KOPT-K1 (cell line): Measurements from ENCODE around the gene PLAAT5.
"Not testable (repeated sequence)": the region's sequence is repeated elsewhere in the genome, so short reads cannot be mapped to it uniquely, and the experiment has no call there.

Experiments used
- H3K27ac ChIP-seq: fragments of 200-600 bp; sonication (generic); 2 replicates; pipeline ENCODE4 v1.5.1; 2016; ENCODE audit warnings: antibody characterized with exemption, mild to moderate bottlenecking, low read depth, low read length; ENCODE audit not compliant: poor library complexity, severe bottlenecking
- H3K36me3 ChIP-seq: fragments of 200-600 bp; sonication (generic); 2 replicates; pipeline ENCODE4 v1.5.1; 2017; ENCODE audit warnings: antibody characterized with exemption, mild to moderate bottlenecking, low read length, moderate library complexity; ENCODE audit not compliant: insufficient read depth
- H3K9me3 ChIP-seq: fragments of 200-600 bp; sonication (generic); 2 replicates; pipeline ENCODE4 v1.5.1; 2017; ENCODE audit warnings: antibody characterized with exemption, low read length, mild to moderate bottlenecking; ENCODE audit not compliant: insufficient read depth, poor library complexity, severe bottlenecking

Gene PLAAT5, protein sequence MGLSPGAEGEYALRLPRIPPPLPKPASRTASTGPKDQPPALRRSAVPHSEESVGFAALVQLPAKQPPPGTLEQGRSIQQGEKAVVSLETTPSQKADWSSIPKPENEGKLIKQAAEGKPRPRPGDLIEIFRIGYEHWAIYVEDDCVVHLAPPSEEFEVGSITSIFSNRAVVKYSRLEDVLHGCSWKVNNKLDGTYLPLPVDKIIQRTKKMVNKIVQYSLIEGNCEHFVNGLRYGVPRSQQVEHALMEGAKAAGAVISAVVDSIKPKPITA

DNA sequence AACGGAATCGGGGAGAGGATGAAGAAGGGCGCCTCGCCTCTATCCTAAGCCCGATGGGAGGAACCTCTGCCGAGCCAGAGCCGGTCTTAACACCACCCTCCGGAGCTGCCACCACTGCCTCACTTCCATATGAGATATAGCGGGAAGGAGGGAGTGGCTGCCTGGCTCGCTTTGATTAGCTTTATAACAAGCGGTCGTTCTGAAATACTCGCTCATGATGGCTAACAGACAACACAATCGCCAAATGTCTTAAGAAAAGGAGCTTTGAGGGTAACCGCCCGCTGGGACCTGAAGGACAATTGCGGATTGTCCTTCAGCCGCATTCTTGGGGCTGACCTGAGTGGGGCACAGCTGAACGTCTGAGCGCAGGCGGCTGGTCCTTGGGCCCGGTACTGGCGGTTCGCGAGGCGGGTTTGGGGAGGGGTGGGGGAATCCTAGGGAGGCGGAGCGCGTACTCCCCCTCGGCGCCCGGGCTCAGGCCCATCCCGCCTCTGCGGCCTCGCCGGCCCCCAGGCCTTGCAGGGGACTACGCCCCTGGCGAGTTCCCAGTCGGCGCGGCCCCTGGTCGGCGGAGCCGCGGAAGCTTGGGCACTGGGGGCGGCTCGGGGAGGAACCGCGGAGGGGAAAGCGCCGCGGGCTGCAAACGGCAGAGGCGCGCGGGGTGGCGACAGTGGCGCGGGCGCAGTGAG lies at the start of gene PLAAT5:
Gene PLAAT5, minus strand, starts transcription at position 617 of the 689 bp plus-strand sequence. Its CDS starts 133 bp downstream, at position 484.
- H3K9me3 ChIP-seq = peaks cover 11% of the 10 kb centered on the region
- H3K27ac ChIP-seq = peak within 1 kb of the TSS; percentile 5
- no peaks in the 10 kb centered on the region for H3K36me3 ChIP-seq

GRCh38 chr11:63537293-63538101 lies 46.5 kb upstream of the PLAAT5 start:
- H3K9me3 ChIP-seq = no peaks in the 10 kb centered on the region
- peak overlapping the region; percentile 88 for H3K27ac ChIP-seq
- H3K36me3 ChIP-seq = no peaks in the 10 kb centered on the region

GRCh38 chr11:63536669-63537292 lies 45.8 kb upstream of the PLAAT5 start, which contains the start of gene PLAAT4:
Gene PLAAT4, plus strand, starts transcription at chr11:63536808. Its CDS starts 61 bp downstream, at chr11:63536869.
- Histone ChIP-seq H3K9me3 (no peaks in the 10 kb centered on the region), H3K36me3 (no peaks in the 10 kb centered on the region), H3K27ac (peak within 1 kb of the TSS; percentile 88)

DNA sequence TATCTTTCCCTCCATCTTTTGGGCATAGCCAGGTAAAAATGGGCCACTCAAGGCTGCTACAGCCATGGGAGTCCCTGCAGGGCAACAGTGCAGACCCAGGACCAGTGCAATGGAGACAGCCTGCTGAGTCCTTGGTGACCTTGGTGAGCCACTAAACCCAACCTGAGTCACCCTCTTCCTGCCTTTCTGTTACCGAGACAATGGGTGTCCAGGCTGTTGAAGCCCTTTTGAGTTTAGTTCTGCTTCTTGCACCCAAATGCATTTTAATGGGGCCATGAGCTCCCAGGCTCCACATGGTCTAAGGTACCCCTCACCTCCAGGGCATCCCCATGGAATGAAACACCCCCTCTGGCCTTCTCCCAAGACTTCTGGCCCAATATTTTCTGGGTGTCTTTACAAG lies 44.8 kb upstream of the PLAAT5 start:
- Histone ChIP-seq H3K9me3 (no peaks in the 10 kb centered on the region), H3K27ac (peak overlapping the region; percentile 88), H3K36me3 (no peaks in the 10 kb centered on the region)

DNA sequence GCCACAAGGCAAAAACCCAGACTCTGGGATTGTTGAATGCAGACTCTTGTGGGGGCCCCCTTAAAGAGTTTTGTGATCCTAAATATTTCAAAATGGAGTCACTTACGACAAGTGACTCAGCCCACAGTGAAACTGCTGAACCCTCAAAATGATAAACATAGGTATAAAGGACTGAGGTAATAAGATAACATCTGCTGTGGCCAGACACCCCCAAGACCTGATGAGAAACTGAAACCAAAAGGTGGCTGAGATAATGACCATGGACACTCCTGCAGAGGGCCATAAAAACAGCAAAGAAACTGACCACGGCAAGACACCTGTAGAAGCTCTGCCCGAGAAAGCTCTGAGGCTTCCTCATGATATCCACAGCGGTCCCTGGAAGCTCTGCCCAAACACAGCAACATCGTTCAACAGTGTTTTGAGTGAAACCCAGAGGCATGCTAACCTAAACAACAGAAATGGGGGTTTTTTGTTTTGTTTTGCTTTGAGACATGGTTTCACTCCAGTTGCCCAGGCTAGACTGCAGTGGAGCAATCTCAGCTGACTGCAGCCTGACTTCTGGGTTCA lies 44.0 kb upstream of the PLAAT5 start:
- H3K9me3 ChIP-seq = no peaks in the 10 kb centered on the region
- H3K36me3 ChIP-seq = no peaks in the 10 kb centered on the region
- H3K27ac ChIP-seq = peak overlapping the region; percentile 88

- no peak overlapping the region for H3K27ac ChIP-seq
- no peaks in the 10 kb centered on the region for H3K9me3 ChIP-seq
- no peaks in the 10 kb centered on the region for H3K36me3 ChIP-seq
Observed at GRCh38 chr11:63534076-63534475, 43.1 kb upstream of the PLAAT5 start.

DNA sequence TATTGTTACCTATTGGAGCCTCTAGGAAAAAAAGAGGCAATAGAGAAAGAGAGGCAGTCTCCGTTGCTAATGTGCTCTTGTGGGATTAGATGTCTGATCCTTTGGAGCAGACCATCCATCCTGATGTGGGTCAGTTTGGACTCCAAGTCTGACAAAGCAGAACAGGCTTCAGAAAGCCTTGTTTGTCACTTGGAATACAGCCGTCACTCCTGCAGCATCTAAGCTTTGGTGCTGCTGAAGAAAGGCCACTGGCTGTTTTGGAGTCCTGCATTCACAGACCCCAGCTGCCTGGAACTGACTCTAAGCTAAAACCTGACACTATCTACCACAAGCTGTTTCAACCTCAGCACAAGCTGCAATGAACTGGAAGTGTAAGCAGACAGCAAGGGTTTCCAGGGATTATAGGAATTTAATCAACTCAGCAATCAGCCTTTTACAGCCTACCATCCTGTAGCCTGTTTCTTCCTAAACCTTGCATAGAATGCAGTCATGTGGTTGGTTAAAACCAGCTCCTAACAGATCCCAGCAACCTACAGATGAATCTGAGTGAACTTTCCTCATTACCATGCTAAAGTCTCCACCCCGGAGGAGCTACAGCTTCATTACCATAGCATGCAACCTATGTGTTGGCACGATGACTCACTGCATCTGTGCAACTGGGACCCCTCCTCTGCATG lies 42.0 kb upstream of the PLAAT5 start:
- H3K27ac ChIP-seq = no peak overlapping the region
- no peaks in the 10 kb centered on the region for H3K9me3 ChIP-seq
- no peaks in the 10 kb centered on the region for H3K36me3 ChIP-seq

GRCh38 chr11:63532117-63532516 lies 41.1 kb upstream of the PLAAT5 start:
- H3K36me3 ChIP-seq = no peaks in the 10 kb centered on the region
- H3K9me3 ChIP-seq = no peaks in the 10 kb centered on the region
- H3K27ac ChIP-seq = peak overlapping the region; percentile 35

- peak overlapping the region; percentile 35 for H3K27ac ChIP-seq
- H3K9me3 ChIP-seq, H3K36me3 ChIP-seq: not testable (repeated sequence)
Observed at GRCh38 chr11:63531074-63531792, 40.3 kb upstream of the PLAAT5 start.

- Histone ChIP-seq H3K36me3 (no peaks in the 10 kb centered on the region), H3K9me3 (no peaks in the 10 kb centered on the region), H3K27ac (no peak overlapping the region)
Observed at GRCh38 chr11:63530021-63530420, 39.1 kb upstream of the PLAAT5 start.

DNA sequence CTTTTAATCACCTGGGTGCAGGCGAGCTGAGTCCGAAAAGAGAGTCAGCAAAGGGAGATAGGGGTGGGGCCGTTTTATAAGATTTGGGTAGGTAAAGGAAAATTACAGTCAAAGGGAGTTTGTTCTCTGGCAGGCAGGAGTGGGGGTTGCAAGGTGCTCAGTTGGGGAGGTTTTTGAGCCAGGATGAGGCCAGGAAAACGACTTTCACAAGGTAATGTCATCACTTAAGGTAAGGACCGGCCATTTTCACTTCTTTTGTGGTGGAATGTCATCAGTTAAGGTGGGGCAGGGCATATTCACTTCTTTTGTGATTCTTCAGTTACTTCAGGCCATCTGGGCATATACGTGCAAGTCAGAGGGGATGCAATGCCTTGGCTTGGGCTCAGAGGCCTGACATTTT lies 38.4 kb upstream of the PLAAT5 start:
- not testable (repeated sequence) for H3K9me3 ChIP-seq, H3K27ac ChIP-seq, H3K36me3 ChIP-seq

DNA sequence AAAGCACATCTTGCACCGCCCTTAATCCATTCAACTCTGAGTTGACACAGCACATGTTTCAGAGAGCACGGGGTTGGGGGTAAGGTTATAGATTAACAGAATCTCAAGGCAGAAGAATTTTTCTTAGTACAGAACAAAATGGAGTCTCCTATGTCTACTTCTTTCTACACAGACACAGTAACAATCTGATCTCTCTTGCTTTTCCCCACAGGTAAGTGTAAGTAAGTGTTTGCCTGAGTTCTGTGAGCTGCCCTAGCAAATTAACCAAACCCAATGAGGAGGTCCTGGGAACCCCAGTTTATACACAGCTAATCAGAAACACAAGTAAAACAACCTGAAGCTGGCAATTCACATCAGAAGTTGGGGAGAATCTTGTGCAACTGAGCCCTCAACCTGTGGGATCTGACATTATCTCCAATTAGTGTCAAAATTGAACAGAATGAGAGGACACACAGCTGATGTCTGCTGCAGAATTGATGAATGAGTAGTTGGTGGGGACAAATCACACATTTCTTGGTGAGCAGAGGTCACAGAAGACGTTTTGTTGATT lies 37.8 kb upstream of the PLAAT5 start:
- H3K9me3 ChIP-seq, H3K36me3 ChIP-seq, H3K27ac ChIP-seq: not testable (repeated sequence)

- H3K36me3 ChIP-seq, H3K27ac ChIP-seq: not testable (repeated sequence)
- H3K9me3 ChIP-seq = peaks cover 12% of the 10 kb centered on the region
Observed at GRCh38 chr11:63528156-63528555, 37.2 kb upstream of the PLAAT5 start.
